ENCODE data around the gene TBX15. TPM values are rescaled to one million over a fixed set of nuclear protein-coding genes. Genes with fewer than 3 reads are reported as not detected.

TBX15 gene
- total and polyA plus RNA-seq, 2 experiments from 2014 or later: 0.21 TPM; not detected in 1

DNA sequence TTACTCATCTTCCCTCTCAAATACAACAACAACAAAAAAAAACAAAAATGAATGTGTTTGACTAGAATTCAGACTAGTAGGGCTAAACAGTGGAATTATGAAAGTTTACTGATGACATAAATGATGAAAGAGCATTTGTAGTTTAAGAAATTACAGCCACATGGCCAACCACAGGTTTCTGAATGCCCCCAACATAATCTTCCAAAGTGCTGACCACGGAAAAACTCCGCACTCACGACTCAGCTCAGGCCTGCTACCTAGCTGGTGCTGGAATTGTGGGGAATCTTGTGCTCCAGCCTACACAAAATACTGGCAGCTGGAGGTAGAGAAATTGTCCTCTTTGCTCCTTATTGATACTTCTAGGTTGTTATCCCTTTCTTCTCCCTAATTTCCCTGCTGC lies 23.6 kb upstream of the TBX15 start:
- peaks cover 4% of the 10 kb centered on the region; the same call in 1 of the 3 replicates for H3K9me3 Mint-ChIP-seq
- Histone ChIP-seq H3K4me2 (no peak overlapping the region), H3K9me2 (ENCODE audit: insufficient read depth) (peaks cover 16% of the 10 kb centered on the region), H3K36me3 (ENCODE audit: insufficient read depth) (no peaks in the 10 kb centered on the region), H3K79me2 (replicated peaks; ENCODE audit: insufficient read depth) (no peaks in the 10 kb centered on the region), H3K4me1 (ENCODE audit: insufficient read depth) (0 out of 2 replicates have a peak, but pooled peaks cover 10% of the 10 kb centered on the region), H3K27me3 (ENCODE audit: insufficient read depth) (peaks cover 45% of the 10 kb centered on the region), H2AFZ (no peak overlapping the region), H4K20me1 (replicated peaks; ENCODE audit: insufficient read depth) (no peaks in the 10 kb centered on the region), H3K27ac (ENCODE audit: low read depth) (no peak overlapping the region), H3K4me3 (no peak overlapping the region), H3F3A (replicated peaks; ENCODE audit: low read depth) (no peaks in the 10 kb centered on the region)
- peaks cover 42% of the 10 kb centered on the region for H3K27me3 Mint-ChIP-seq (ENCODE audit: insufficient read depth, low read depth, poor library complexity)
- H3K4me1 Mint-ChIP-seq: peaks cover 13% of the 10 kb centered on the region
- H3K4me3 Mint-ChIP-seq: no peak overlapping the region
- TF ChIP-seq JUNB (IDR thresholded peaks at IDR 0.05; ENCODE audit: unreplicated experiment) (no peak), STAT1 (IDR thresholded peaks at IDR 0.05; ENCODE audit: unreplicated experiment) (no peak), POLR2AphosphoS5 (IDR thresholded peaks at IDR 0.05; ENCODE audit: low read depth) (no peak), EZH2phosphoT487 (IDR thresholded peaks at IDR 0.05; ENCODE audit: unreplicated experiment) (no peak), CREB1 (CRISPR knock-in tag; IDR thresholded peaks at IDR 0.05; ENCODE audit: low read depth) (no peak), ZNF331 (CRISPR knock-in tag; IDR thresholded peaks at IDR 0.05; ENCODE audit: low read depth) (no peak), EZH2 (IDR thresholded peaks at IDR 0.05; ENCODE audit: low read depth, unreplicated experiment) (no peak), ZNF114 (CRISPR knock-in tag; IDR thresholded peaks at IDR 0.05) (no peak), NANOG (IDR thresholded peaks at IDR 0.05; ENCODE audit: borderline replicate concordance) (no peak)
- TF ChIP-seq, protein P1, sequence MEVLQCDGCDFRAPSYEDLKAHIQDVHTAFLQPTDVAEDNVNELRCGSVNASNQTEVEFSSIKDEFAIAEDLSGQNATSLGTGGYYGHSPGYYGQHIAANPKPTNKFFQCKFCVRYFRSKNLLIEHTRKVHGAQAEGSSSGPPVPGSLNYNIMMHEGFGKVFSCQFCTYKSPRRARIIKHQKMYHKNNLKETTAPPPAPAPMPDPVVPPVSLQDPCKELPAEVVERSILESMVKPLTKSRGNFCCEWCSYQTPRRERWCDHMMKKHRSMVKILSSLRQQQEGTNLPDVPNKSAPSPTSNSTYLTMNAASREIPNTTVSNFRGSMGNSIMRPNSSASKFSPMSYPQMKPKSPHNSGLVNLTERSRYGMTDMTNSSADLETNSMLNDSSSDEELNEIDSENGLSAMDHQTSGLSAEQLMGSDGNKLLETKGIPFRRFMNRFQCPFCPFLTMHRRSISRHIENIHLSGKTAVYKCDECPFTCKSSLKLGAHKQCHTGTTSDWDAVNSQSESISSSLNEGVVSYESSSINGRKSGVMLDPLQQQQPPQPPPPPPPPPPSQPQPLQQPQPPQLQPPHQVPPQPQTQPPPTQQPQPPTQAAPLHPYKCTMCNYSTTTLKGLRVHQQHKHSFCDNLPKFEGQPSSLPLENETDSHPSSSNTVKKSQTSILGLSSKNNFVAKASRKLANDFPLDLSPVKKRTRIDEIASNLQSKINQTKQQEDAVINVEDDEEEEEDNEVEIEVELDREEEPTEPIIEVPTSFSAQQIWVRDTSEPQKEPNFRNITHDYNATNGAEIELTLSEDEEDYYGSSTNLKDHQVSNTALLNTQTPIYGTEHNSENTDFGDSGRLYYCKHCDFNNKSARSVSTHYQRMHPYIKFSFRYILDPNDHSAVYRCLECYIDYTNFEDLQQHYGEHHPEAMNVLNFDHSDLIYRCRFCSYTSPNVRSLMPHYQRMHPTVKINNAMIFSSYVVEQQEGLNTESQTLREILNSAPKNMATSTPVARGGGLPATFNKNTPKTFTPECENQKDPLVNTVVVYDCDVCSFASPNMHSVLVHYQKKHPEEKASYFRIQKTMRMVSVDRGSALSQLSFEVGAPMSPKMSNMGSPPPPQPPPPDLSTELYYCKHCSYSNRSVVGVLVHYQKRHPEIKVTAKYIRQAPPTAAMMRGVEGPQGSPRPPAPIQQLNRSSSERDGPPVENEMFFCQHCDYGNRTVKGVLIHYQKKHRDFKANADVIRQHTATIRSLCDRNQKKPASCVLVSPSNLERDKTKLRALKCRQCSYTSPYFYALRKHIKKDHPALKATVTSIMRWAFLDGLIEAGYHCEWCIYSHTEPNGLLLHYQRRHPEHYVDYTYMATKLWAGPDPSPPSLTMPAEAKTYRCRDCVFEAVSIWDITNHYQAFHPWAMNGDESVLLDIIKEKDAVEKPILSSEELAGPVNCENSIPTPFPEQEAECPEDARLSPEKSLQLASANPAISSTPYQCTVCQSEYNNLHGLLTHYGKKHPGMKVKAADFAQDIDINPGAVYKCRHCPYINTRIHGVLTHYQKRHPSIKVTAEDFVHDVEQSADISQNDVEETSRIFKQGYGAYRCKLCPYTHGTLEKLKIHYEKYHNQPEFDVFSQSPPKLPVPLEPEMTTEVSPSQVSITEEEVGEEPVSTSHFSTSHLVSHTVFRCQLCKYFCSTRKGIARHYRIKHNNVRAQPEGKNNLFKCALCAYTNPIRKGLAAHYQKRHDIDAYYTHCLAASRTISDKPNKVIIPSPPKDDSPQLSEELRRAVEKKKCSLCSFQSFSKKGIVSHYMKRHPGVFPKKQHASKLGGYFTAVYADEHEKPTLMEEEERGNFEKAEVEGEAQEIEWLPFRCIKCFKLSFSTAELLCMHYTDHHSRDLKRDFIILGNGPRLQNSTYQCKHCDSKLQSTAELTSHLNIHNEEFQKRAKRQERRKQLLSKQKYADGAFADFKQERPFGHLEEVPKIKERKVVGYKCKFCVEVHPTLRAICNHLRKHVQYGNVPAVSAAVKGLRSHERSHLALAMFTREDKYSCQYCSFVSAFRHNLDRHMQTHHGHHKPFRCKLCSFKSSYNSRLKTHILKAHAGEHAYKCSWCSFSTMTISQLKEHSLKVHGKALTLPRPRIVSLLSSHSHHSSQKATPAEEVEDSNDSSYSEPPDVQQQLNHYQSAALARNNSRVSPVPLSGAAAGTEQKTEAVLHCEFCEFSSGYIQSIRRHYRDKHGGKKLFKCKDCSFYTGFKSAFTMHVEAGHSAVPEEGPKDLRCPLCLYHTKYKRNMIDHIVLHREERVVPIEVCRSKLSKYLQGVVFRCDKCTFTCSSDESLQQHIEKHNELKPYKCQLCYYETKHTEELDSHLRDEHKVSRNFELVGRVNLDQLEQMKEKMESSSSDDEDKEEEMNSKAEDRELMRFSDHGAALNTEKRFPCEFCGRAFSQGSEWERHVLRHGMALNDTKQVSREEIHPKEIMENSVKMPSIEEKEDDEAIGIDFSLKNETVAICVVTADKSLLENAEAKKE (CRISPR knock-in tag; IDR thresholded peaks at IDR 0.05): no peak
- TF ChIP-seq, protein P2, sequence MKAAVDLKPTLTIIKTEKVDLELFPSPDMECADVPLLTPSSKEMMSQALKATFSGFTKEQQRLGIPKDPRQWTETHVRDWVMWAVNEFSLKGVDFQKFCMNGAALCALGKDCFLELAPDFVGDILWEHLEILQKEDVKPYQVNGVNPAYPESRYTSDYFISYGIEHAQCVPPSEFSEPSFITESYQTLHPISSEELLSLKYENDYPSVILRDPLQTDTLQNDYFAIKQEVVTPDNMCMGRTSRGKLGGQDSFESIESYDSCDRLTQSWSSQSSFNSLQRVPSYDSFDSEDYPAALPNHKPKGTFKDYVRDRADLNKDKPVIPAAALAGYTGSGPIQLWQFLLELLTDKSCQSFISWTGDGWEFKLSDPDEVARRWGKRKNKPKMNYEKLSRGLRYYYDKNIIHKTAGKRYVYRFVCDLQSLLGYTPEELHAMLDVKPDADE (IDR thresholded peaks at IDR 0.05): no peak
- TF ChIP-seq, protein P3, sequence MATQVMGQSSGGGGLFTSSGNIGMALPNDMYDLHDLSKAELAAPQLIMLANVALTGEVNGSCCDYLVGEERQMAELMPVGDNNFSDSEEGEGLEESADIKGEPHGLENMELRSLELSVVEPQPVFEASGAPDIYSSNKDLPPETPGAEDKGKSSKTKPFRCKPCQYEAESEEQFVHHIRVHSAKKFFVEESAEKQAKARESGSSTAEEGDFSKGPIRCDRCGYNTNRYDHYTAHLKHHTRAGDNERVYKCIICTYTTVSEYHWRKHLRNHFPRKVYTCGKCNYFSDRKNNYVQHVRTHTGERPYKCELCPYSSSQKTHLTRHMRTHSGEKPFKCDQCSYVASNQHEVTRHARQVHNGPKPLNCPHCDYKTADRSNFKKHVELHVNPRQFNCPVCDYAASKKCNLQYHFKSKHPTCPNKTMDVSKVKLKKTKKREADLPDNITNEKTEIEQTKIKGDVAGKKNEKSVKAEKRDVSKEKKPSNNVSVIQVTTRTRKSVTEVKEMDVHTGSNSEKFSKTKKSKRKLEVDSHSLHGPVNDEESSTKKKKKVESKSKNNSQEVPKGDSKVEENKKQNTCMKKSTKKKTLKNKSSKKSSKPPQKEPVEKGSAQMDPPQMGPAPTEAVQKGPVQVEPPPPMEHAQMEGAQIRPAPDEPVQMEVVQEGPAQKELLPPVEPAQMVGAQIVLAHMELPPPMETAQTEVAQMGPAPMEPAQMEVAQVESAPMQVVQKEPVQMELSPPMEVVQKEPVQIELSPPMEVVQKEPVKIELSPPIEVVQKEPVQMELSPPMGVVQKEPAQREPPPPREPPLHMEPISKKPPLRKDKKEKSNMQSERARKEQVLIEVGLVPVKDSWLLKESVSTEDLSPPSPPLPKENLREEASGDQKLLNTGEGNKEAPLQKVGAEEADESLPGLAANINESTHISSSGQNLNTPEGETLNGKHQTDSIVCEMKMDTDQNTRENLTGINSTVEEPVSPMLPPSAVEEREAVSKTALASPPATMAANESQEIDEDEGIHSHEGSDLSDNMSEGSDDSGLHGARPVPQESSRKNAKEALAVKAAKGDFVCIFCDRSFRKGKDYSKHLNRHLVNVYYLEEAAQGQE (IDR thresholded peaks at IDR 0.05; ENCODE audit: unreplicated experiment): no peak
- TF ChIP-seq, protein P4, sequence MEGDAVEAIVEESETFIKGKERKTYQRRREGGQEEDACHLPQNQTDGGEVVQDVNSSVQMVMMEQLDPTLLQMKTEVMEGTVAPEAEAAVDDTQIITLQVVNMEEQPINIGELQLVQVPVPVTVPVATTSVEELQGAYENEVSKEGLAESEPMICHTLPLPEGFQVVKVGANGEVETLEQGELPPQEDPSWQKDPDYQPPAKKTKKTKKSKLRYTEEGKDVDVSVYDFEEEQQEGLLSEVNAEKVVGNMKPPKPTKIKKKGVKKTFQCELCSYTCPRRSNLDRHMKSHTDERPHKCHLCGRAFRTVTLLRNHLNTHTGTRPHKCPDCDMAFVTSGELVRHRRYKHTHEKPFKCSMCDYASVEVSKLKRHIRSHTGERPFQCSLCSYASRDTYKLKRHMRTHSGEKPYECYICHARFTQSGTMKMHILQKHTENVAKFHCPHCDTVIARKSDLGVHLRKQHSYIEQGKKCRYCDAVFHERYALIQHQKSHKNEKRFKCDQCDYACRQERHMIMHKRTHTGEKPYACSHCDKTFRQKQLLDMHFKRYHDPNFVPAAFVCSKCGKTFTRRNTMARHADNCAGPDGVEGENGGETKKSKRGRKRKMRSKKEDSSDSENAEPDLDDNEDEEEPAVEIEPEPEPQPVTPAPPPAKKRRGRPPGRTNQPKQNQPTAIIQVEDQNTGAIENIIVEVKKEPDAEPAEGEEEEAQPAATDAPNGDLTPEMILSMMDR (conservative IDR thresholded peaks at IDR 0.05; ENCODE audit: low read depth in 2 of 2): no peak
- H3K27ac Mint-ChIP-seq: no peak overlapping the region
- ATAC-seq (no peak), DNase-seq (ENCODE audit: low spot score) (no peak)
- no peaks in the 10 kb centered on the region; the same call in 2 of the 3 replicates for H3K36me3 Mint-ChIP-seq (ENCODE audit: low read depth)

Measured in GM23338 (cell line).